Measurements from ENCODE around the gene KDM4B. TPM values are rescaled to one million over a fixed set of nuclear protein-coding genes. Genes with fewer than 3 reads are reported as not detected.
"Not testable (repeated sequence)": the region's sequence is repeated elsewhere in the genome, so short reads cannot be mapped to it uniquely, and the experiment has no call there.

KDM4B gene
- total RNA-seq, 1 donor from 2014 or later: 34.1 TPM

- no peak overlapping the region for H3K27ac ChIP-seq (replicated peaks)
- intact Hi-C loops (cut with micrococcal nuclease): no loop called here
- no peak for TF ChIP-seq CTCF (IDR thresholded peaks at IDR 0.05; ENCODE audit: borderline replicate concordance)
- no peak overlapping the region for H3K4me3 ChIP-seq
- DNase-seq: no peak
- no peaks in the 10 kb centered on the region for H3K4me1 ChIP-seq
- H3K27me3 ChIP-seq (ENCODE audit: low read depth): no peaks in the 10 kb centered on the region
- no peaks in the 10 kb centered on the region for H3K36me3 ChIP-seq
- H3K9me3 ChIP-seq (replicated peaks): no peaks in the 10 kb centered on the region
Measured at GRCh38 chr19:4932711-4933110, 36.2 kb upstream of the KDM4B start.

- Histone ChIP-seq H3K4me1 (no peaks in the 10 kb centered on the region), H3K27ac (replicated peaks) (no peak overlapping the region), H3K27me3 (ENCODE audit: low read depth) (no peaks in the 10 kb centered on the region), H3K4me3 (no peak overlapping the region), H3K9me3 (replicated peaks) (no peaks in the 10 kb centered on the region), H3K36me3 (no peaks in the 10 kb centered on the region)
- intact Hi-C loops (cut with micrococcal nuclease): no loop called here
- DNase-seq: no peak
- TF ChIP-seq CTCF (IDR thresholded peaks at IDR 0.05; ENCODE audit: borderline replicate concordance): no peak
Measured at GRCh38 chr19:4933528-4933927, 35.4 kb upstream of the KDM4B start.

GRCh38 chr19:4935444-4935843 is 33.5 kb upstream of the KDM4B start:
- H3K9me3 ChIP-seq (replicated peaks): no peaks in the 10 kb centered on the region
- TF ChIP-seq CTCF (IDR thresholded peaks at IDR 0.05; ENCODE audit: borderline replicate concordance): no peak
- intact Hi-C loops (cut with micrococcal nuclease): no loop called here
- H3K4me3 ChIP-seq: no peak overlapping the region
- no peaks in the 10 kb centered on the region for H3K36me3 ChIP-seq
- no peak for DNase-seq
- no peaks in the 10 kb centered on the region for H3K4me1 ChIP-seq
- H3K27me3 ChIP-seq (ENCODE audit: low read depth): no peaks in the 10 kb centered on the region
- H3K27ac ChIP-seq (replicated peaks): no peak overlapping the region

- no peaks in the 10 kb centered on the region for H3K27me3 ChIP-seq (ENCODE audit: low read depth)
- H3K4me3 ChIP-seq: no peak overlapping the region
- H3K9me3 ChIP-seq (replicated peaks): no peaks in the 10 kb centered on the region
- intact Hi-C loops (cut with micrococcal nuclease): no loop called here
- no peaks in the 10 kb centered on the region for H3K36me3 ChIP-seq
- TF ChIP-seq CTCF (IDR thresholded peaks at IDR 0.05; ENCODE audit: borderline replicate concordance): no peak
- H3K4me1 ChIP-seq: no peaks in the 10 kb centered on the region
- DNase-seq: no peak
- H3K27ac ChIP-seq (replicated peaks): no peak overlapping the region
Measured at GRCh38 chr19:4937060-4937459, 31.9 kb upstream of the KDM4B start.

GRCh38 chr19:4938461-4938860 is 30.5 kb upstream of the KDM4B start:
- H3K4me1 ChIP-seq; H3K36me3 ChIP-seq; H3K4me3 ChIP-seq; H3K27ac ChIP-seq (replicated peaks); intact Hi-C loops (cut with micrococcal nuclease); DNase-seq; H3K9me3 ChIP-seq (replicated peaks); H3K27me3 ChIP-seq (ENCODE audit: low read depth): not testable (repeated sequence)

GRCh38 chr19:4939466-4939865 is 29.4 kb upstream of the KDM4B start:
- no peak overlapping the region for H3K27ac ChIP-seq (replicated peaks)
- DNase-seq: no peak
- intact Hi-C loops (cut with micrococcal nuclease): no loop called here
- H3K4me3 ChIP-seq: no peak overlapping the region
- no peaks in the 10 kb centered on the region for H3K4me1 ChIP-seq
- no peaks in the 10 kb centered on the region for H3K9me3 ChIP-seq (replicated peaks)
- no peak for TF ChIP-seq CTCF (IDR thresholded peaks at IDR 0.05; ENCODE audit: borderline replicate concordance)
- no peaks in the 10 kb centered on the region for H3K36me3 ChIP-seq
- no peaks in the 10 kb centered on the region for H3K27me3 ChIP-seq (ENCODE audit: low read depth)

GRCh38 chr19:4941638-4942169 is 27.2 kb upstream of the KDM4B start:
- H3K4me3 ChIP-seq; DNase-seq; H3K27ac ChIP-seq (replicated peaks); intact Hi-C loops (cut with micrococcal nuclease); H3K27me3 ChIP-seq (ENCODE audit: low read depth); H3K9me3 ChIP-seq (replicated peaks); H3K36me3 ChIP-seq; H3K4me1 ChIP-seq: not testable (repeated sequence)

GRCh38 chr19:4950650-4951049 is 18.3 kb upstream of the KDM4B start:
- intact Hi-C loops (cut with micrococcal nuclease): not testable (repeated sequence)

More at GRCh38 chr19:4950650-4951049, 18.3 kb upstream of the KDM4B start:
- H3K27me3 ChIP-seq (ENCODE audit: low read depth); H3K4me1 ChIP-seq; H3K4me3 ChIP-seq; H3K9me3 ChIP-seq (replicated peaks); DNase-seq; H3K36me3 ChIP-seq; H3K27ac ChIP-seq (replicated peaks): not testable (repeated sequence)

Measured in left ventricle myocardium inferior (tissue), 1 donor.